HFFc6 (cell line): ENCODE data around the gene SVIL. TPM values are rescaled to one million over a fixed set of nuclear protein-coding genes. Genes with fewer than 3 reads are reported as not detected.

Experiments
- DNase-seq: peaks from one replicate; pipeline ENCODE4 v3.0.0-alpha.2; 2018
- H3K27ac Mint-ChIP-seq: 2 replicates; pipeline ENCODE4 v1.8.0; 2020; ENCODE audit warnings: mild to moderate bottlenecking, mixed read lengths
- H3K27me3 Mint-ChIP-seq: 2 replicates; pipeline ENCODE4 v1.8.0; 2021; ENCODE audit warnings: mild to moderate bottlenecking, moderate library complexity, mixed read lengths; ENCODE audit not compliant: insufficient read depth
- H3K36me3 Mint-ChIP-seq: 2 replicates; pipeline ENCODE4 v1.8.0; 2021; ENCODE audit warnings: low read depth, mixed read lengths
- H3K4me1 Mint-ChIP-seq: 2 replicates; pipeline ENCODE4 v1.8.0; 2020; ENCODE audit warnings: low read depth, mixed read lengths
- H3K4me3 Mint-ChIP-seq: 2 replicates; pipeline ENCODE4 v1.8.0; 2020; ENCODE audit warnings: mild to moderate bottlenecking, moderate library complexity, mixed read lengths
- H3K9me3 Mint-ChIP-seq: 2 replicates; pipeline ENCODE4 v1.8.0; 2020; ENCODE audit warnings: mild to moderate bottlenecking, mixed read lengths
- total RNA-seq, 6 experiments: library from RNA; stranded (reverse); fragmentation: NEBNext Ultra II Directional; extraction: Animal tissue kit (Norgen Biotek cat#: 25700); gene quantifications; 2 replicates in 1 of 6; 3 replicates in 5 of 6; pipeline ENCODE4 v1.2.3, GENCODE V29; 2021
- TF ChIP-seq, protein P1 (sequence below): fragments of 200-600 bp; sonication (generic); IDR thresholded peaks from 2 replicates; pipeline ENCODE4 v1.5.0; 2021; ENCODE audit warnings: antibody characterized with exemption, mild to moderate bottlenecking

The SVIL gene
- total RNA-seq, 6 experiments from 2014 or later, result 0.22 to 0.89 (median 0.48) TPM

GRCh38 chr10:29455095-29455494 lies 179.7 kb downstream of the SVIL start:
- DNase-seq, result no peak
- Mint-ChIP-seq H3K9me3 (no peaks in the 10 kb centered on the region), H3K36me3 (peaks cover 24% of the 10 kb centered on the region), H3K4me3 (no peak overlapping the region), H3K27me3 (no peaks in the 10 kb centered on the region; the same call in 1 of the 2 replicates), H3K27ac (no peak overlapping the region), H3K4me1 (peaks cover 7% of the 10 kb centered on the region; the same call in 1 of the 2 replicates)
- TF ChIP-seq, protein P1, sequence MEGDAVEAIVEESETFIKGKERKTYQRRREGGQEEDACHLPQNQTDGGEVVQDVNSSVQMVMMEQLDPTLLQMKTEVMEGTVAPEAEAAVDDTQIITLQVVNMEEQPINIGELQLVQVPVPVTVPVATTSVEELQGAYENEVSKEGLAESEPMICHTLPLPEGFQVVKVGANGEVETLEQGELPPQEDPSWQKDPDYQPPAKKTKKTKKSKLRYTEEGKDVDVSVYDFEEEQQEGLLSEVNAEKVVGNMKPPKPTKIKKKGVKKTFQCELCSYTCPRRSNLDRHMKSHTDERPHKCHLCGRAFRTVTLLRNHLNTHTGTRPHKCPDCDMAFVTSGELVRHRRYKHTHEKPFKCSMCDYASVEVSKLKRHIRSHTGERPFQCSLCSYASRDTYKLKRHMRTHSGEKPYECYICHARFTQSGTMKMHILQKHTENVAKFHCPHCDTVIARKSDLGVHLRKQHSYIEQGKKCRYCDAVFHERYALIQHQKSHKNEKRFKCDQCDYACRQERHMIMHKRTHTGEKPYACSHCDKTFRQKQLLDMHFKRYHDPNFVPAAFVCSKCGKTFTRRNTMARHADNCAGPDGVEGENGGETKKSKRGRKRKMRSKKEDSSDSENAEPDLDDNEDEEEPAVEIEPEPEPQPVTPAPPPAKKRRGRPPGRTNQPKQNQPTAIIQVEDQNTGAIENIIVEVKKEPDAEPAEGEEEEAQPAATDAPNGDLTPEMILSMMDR, result no peak

GRCh38 chr10:29454250-29454649 lies 180.5 kb downstream of the SVIL start:
- H3K4me1 Mint-ChIP-seq, result no peaks in the 10 kb centered on the region
- no peak for DNase-seq
- H3K9me3 Mint-ChIP-seq, result no peaks in the 10 kb centered on the region
- H3K27me3 Mint-ChIP-seq, result no peaks in the 10 kb centered on the region; the same call in 1 of the 2 replicates
- H3K27ac Mint-ChIP-seq, result no peak overlapping the region
- no peak overlapping the region for H3K4me3 Mint-ChIP-seq
- H3K36me3 Mint-ChIP-seq, result peaks cover 17% of the 10 kb centered on the region
- TF ChIP-seq, protein P1, result no peak

- Mint-ChIP-seq H3K27ac (no peak overlapping the region), H3K4me3 (no peak overlapping the region), H3K36me3 (peaks cover 12% of the 10 kb centered on the region; the same call in 1 of the 2 replicates), H3K4me1 (no peaks in the 10 kb centered on the region), H3K27me3 (no peaks in the 10 kb centered on the region; the same call in 1 of the 2 replicates), H3K9me3 (no peaks in the 10 kb centered on the region)
- TF ChIP-seq, protein P1, result no peak
- DNase-seq, result no peak
These were observed 182.2 kb downstream of the SVIL start for GRCh38 chr10:29452546-29452945.

DNA sequence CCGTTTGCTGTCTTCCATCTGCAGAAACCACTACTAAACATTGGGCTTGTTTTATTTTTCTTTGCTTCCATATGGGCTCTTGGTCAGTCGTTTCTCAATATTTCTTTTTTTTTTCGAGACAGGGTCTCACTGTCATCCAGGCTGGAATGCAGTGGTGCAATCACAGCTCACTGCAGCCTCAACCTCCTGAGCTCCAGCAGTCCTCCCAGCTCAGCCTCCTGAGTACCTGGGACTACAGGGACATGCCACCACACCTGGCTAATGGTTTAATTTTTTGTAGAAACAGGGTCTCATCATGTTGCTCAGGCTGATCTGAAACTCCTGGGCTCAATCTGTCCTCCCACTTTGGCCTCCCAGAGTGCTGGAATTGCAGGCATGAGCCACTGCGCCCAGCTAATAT lies 182.8 kb downstream of the SVIL start:
- no peak for DNase-seq
- H3K9me3 Mint-ChIP-seq, result no peaks in the 10 kb centered on the region
- TF ChIP-seq, protein P1, result no peak
- no peak overlapping the region for H3K27ac Mint-ChIP-seq
- H3K4me3 Mint-ChIP-seq, result no peak overlapping the region
- no peaks in the 10 kb centered on the region for H3K4me1 Mint-ChIP-seq
- H3K27me3 Mint-ChIP-seq, result no peaks in the 10 kb centered on the region; the same call in 1 of the 2 replicates
- peaks cover 12% of the 10 kb centered on the region; the same call in 1 of the 2 replicates for H3K36me3 Mint-ChIP-seq

GRCh38 chr10:29450405-29450804 lies 184.4 kb downstream of the SVIL start:
- TF ChIP-seq, protein P1, result no peak
- DNase-seq, result no peak
- peaks cover 11% of the 10 kb centered on the region; the same call in 1 of the 2 replicates for H3K36me3 Mint-ChIP-seq
- H3K27ac Mint-ChIP-seq, result no peak overlapping the region
- peaks cover 4% of the 10 kb centered on the region for H3K4me1 Mint-ChIP-seq
- no peaks in the 10 kb centered on the region for H3K9me3 Mint-ChIP-seq
- H3K27me3 Mint-ChIP-seq, result no peaks in the 10 kb centered on the region; the same call in 1 of the 2 replicates
- H3K4me3 Mint-ChIP-seq, result no peak overlapping the region
